HG03039 (cell line): ENCODE results near the gene SFT2D3.
A peak's percentile ranks its signal among the peaks of the same experiment; 100 is the strongest.

Source experiments
- ATAC-seq: cut with Tn5 transposase; IDR thresholded peaks from one replicate; pipeline ENCODE4 v1.9.1; 2021; ENCODE audit warnings: mild to moderate bottlenecking, moderate library complexity; ENCODE audit not compliant: unreplicated experiment

Gene SFT2D3

GRCh38 chr2:127681288-127681804, 20.0 kb upstream of the SFT2D3 start:
- ATAC-seq, result no peak

GRCh38 chr2:127681976-127682857, 19.1 kb upstream of the SFT2D3 start:
- ATAC-seq, result no peak

GRCh38 chr2:127683056-127683455, 18.2 kb upstream of the SFT2D3 start:
- no peak for ATAC-seq

GRCh38 chr2:127683757-127684156, 17.5 kb upstream of the SFT2D3 start:
- no peak for ATAC-seq

GRCh38 chr2:127685410-127686080, 15.8 kb upstream of the SFT2D3 start:
- no peak for ATAC-seq

- no peak for ATAC-seq
Measured at GRCh38 chr2:127688405-127688804, 12.9 kb upstream of the SFT2D3 start.

GRCh38 chr2:127690696-127691095, 10.6 kb upstream of the SFT2D3 start:
- ATAC-seq, result no peak

- no peak for ATAC-seq
Measured at GRCh38 chr2:127694986-127695385, 6.3 kb upstream of the SFT2D3 start.

GRCh38 chr2:127695491-127696472, 5.5 kb upstream of the SFT2D3 start:
- no peak for ATAC-seq

- ATAC-seq, result no peak
Measured at GRCh38 chr2:127697482-127698180, 3.7 kb upstream of the SFT2D3 start.

- no peak for ATAC-seq
Measured at GRCh38 chr2:127698553-127699355, 2.5 kb upstream of the SFT2D3 start.

- ATAC-seq, result peak; percentile 40
Measured at GRCh38 chr2:127700527-127701192, 637 bp upstream of the SFT2D3 start.

GRCh38 chr2:127701651-127702394, 526 bp downstream of the SFT2D3 start:
- peak; percentile 45 for ATAC-seq

GRCh38 chr2:127702395-127703009, 1.2 kb downstream of the SFT2D3 start:
- ATAC-seq, result no peak

- no peak for ATAC-seq
Measured at GRCh38 chr2:127703282-127703681, 2.0 kb downstream of the SFT2D3 start.

- ATAC-seq, result no peak
Measured at GRCh38 chr2:127704641-127705390, 3.5 kb downstream of the SFT2D3 start.
